Measurements from ENCODE around the gene PGBD4.
A peak's percentile ranks its signal among the peaks of the same experiment; 100 is the strongest.
"Not testable (repeated sequence)": the region's sequence is repeated elsewhere in the genome, so short reads cannot be mapped to it uniquely, and the experiment has no call there.

PGBD4 gene

GRCh38 chr15:34114215-34114614 is 12.3 kb downstream of the PGBD4 start:
- no peak for DNase-seq (ENCODE audit: low spot score)

DNA sequence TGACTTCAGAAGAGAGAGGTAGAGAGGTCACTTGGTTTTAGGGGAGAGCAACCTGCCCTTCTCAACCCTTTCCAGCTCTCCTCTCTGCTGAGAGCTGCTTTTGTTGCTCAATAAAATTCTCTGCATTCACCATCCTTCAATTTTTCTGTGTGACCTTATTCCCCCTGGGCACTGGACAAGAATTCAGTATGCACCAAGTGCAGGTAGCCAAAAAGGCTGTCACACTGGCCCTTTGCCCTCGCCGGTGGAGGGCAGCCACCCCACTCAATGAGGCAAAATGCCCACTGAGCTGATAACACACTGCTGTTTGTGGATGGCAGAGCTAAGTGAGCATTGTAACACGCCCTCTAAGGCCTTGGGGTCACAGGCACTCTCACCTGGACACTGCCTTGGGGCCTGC is 12.9 kb downstream of the PGBD4 start:
- DNase-seq (ENCODE audit: low spot score): no peak

DNA sequence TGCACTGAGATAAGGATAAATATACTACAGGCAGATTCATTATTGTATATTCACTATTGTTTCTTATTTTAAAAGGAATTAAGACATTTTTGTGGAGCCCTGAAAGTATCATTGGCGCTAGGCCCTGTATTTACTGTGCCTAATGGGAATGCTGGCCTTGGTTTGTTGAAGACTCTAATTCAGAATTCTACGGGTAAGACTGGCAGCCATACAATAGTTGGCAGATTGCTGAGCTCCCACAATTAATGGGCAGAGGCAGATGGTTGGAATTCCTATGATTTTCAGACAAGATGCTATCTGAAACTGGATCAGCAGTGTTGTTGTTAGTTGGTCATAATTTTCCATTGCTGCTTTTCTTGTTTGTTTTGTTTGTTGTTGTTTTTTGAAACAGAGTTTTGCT is 14.7 kb downstream of the PGBD4 start:
- no peak for DNase-seq (ENCODE audit: low spot score)

GRCh38 chr15:34119291-34119690 is 17.4 kb downstream of the PGBD4 start:
- no peak for DNase-seq (ENCODE audit: low spot score)

GRCh38 chr15:34120420-34120819 is 18.5 kb downstream of the PGBD4 start:
- DNase-seq (ENCODE audit: low spot score): not testable (repeated sequence)

GRCh38 chr15:34121786-34122185 is 19.9 kb downstream of the PGBD4 start:
- not testable (repeated sequence) for DNase-seq (ENCODE audit: low spot score)

- peak; percentile 66 for DNase-seq (ENCODE audit: low spot score)
Observed at GRCh38 chr15:34122771-34123183, 20.9 kb downstream of the PGBD4 start.

DNA sequence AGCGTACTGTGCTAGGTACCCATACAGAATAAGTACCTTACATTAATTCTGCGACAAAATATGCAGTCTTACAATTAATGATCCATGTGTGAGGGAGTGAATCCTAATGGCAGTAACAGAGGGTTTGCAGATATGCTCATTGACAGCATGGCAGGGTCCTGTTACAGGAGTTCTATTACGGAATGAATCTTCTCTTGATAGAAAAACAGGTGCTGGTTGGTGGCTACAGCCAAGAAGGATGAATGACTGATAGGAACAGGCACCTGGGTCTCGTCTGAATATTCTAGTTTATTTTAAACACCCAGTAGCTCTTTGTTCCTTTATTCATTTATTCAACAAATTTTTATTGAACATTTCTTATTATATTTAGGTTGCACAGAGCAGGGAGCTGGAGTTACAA is 22.8 kb downstream of the PGBD4 start:
- DNase-seq (ENCODE audit: low spot score): no peak

GRCh38 chr15:34125945-34126344 is 24.1 kb downstream of the PGBD4 start:
- DNase-seq (ENCODE audit: low spot score): no peak

- no peak for DNase-seq (ENCODE audit: low spot score)
Observed at GRCh38 chr15:34126522-34126921, 24.6 kb downstream of the PGBD4 start.

- no peak for DNase-seq (ENCODE audit: low spot score)
Observed at GRCh38 chr15:34128898-34129297, 27.0 kb downstream of the PGBD4 start.

GRCh38 chr15:34132881-34133280 is 31.0 kb downstream of the PGBD4 start:
- DNase-seq (ENCODE audit: low spot score): no peak

DNA sequence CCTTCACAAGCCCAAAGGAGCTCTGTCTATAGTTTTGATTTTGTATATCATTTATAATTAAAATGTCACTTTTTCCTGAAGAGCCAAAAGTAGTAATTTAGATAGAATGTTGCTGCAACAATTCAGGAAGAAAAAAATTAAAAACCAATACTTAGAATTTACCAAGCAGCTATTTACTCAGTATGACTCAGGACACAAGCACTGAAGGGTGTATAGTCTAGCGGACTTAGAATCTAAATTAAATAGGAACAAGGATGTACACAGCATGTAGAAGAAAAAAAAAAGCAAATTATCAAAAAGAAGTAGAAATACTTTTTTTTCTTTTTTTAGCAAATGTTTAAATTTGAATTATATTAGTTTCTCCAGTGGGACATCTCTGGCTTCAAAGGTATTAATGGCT is 31.6 kb downstream of the PGBD4 start:
- no peak for DNase-seq (ENCODE audit: low spot score)

DNA sequence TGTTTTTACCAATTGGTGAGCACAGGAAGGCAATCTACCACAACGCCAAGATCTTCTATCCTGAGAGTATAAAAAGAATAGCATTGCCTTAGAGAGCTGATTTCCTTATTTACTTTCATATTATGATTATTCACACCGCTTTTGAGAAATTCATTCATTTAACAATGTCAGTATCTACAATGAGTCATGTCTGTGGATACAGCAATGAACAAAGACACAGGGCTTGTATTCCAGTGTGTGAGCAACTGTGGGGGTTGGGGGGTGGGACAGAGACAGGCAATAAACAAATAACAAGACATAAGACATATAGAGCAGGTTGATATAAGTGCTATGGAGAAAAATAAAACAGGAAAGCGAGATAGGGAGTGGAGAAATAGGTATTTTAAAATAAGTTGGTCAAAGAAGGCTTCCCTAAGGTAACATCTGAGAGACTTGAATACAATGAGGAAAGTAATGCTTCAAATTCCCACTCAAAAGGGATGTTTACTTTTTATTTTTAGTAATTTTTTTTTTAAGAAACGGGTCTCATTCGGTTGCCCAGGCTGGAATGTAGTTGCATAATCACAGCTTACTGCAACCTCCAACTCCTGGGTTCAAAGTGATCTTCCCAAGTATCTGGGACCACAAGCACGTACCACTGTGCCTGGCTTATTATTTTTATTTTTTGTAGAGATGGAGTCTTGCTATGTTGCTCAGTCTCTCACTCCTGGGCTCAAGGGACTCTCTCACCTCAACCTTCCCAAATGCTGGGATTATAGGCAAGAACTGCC is 45.7 kb downstream of the PGBD4 start:
- no peak for DNase-seq (ENCODE audit: low spot score)

DNA sequence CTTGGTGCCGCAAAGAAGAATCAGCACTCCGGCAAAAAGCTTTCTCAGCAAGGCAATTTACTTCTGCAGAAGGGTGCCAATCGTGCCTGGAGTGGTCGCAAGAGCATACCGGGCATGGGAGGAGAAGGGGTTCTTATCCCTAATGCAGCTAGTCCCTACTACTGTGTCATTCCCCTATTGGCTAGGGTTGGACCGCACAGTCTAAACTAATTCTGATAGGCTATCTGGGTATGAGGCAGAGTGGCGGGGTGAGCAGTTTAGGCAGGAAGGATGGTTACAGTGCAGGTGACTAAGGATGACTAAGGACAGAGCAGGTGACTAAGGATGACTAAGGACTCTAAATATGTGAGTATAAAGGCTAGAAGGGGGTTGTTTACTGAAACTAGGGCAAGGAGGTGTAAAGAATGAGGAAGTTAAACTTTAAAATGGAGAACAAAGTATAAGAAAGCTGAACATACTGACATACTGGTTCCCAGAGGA is 52.9 kb downstream of the PGBD4 start:
- no peak for DNase-seq (ENCODE audit: low spot score)

DNA sequence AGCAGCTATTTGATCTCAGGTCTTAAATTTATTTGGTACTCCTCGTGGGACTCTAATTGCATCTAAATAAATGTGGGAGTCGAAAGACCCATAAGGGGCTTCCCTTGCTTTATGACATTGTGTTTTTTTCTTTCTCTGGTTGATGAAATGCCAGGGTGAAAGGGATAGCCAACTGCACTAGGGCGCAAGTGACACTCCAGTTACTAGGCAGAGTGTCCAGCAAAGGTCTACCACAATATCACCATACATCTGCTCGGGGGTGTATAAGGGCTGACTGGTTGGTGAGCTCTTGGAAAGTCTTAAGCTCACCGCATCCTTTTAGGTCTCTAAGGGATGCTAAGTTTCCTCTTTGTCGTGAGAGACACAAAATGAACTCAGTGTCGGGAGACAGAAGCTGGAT is 54.0 kb downstream of the PGBD4 start:
- DNase-seq (ENCODE audit: low spot score): no peak

All from hepatic stellate cell (primary cell).